Gastrocnemius medialis (tissue), 4 donors: ENCODE data around the gene C5.

Experiments used
- POLR2A ChIP-seq, 2 donors: fragments of 450-650 bp; IDR thresholded peaks; one replicate each; pipeline ENCODE4 v1.6.1; 2017; ENCODE audit warnings: antibody characterized with exemption in 2 of 2, mild to moderate bottlenecking in 2 of 2, moderate library complexity in 2 of 2
- TF ChIP-seq, protein P1 (sequence below), 5 experiments: fragments of 450-650 bp in 3 of 5; fragments of 200-600 bp in 2 of 5; sonication (generic) in 2 of 5; IDR thresholded peaks in 4 of 5; conservative IDR thresholded peaks in 1 of 5; 1 replicate in 4 of 5; 2 replicates in 1 of 5; pipeline ENCODE4 v1.5.1; 2016 to 2019; ENCODE audit warnings: antibody characterized with exemption in 5 of 5, mild to moderate bottlenecking in 3 of 5, moderate library complexity in 3 of 5

DNA sequence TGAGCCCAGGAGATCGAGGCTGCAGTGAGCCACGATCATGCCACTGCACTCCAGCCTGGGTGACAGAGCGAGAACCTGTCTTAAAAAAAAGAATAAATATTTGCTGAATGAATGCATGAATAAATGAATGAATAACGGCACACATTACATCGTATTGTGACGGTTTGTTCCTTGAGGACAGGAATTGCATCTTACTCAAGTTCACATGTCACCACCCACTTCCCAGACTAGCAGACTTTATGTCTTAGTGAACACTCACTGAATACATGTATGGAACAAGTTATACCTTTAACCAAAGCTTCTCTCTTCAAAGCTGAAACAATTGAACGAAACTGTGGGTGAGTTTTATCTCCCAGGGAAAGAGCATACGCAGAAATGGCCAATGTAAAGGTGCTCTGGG is 70.3 kb downstream of the C5 start:
- TF ChIP-seq, protein P1, sequence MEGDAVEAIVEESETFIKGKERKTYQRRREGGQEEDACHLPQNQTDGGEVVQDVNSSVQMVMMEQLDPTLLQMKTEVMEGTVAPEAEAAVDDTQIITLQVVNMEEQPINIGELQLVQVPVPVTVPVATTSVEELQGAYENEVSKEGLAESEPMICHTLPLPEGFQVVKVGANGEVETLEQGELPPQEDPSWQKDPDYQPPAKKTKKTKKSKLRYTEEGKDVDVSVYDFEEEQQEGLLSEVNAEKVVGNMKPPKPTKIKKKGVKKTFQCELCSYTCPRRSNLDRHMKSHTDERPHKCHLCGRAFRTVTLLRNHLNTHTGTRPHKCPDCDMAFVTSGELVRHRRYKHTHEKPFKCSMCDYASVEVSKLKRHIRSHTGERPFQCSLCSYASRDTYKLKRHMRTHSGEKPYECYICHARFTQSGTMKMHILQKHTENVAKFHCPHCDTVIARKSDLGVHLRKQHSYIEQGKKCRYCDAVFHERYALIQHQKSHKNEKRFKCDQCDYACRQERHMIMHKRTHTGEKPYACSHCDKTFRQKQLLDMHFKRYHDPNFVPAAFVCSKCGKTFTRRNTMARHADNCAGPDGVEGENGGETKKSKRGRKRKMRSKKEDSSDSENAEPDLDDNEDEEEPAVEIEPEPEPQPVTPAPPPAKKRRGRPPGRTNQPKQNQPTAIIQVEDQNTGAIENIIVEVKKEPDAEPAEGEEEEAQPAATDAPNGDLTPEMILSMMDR (IDR thresholded peaks at IDR 0.05 in 4 of 5, conservative IDR thresholded peaks at IDR 0.05 in 1 of 5): no peak
- no peak for TF ChIP-seq POLR2A (IDR thresholded peaks at IDR 0.05)
